Ovary (tissue), 9 donors: ENCODE data around the gene LEMD1. TPM values are rescaled to one million over a fixed set of nuclear protein-coding genes. Genes with fewer than 3 reads are reported as not detected.

Source experiments
- DNase-seq, 5 donors: peaks; one replicate each; pipeline ENCODE4 v3.0.0-alpha.2; 2019 to 2020
- H3K27ac ChIP-seq, 2 donors: fragments of 200-600 bp; one replicate each; pipeline versions ENCODE4 v1.5.1 to v1.8.0; 2019 to 2022
- H3K27me3 ChIP-seq: fragments of 200-600 bp; one replicate; pipeline ENCODE4 v1.8.0; 2022
- H3K36me3 ChIP-seq: fragments of 200-600 bp; sonication (generic); one replicate; pipeline ENCODE4 v1.5.1; 2019
- H3K4me1 ChIP-seq: one replicate; pipeline ENCODE4 v1.8.1; 2013; ENCODE audit warnings: mild to moderate bottlenecking, moderate library complexity; ENCODE audit not compliant: insufficient read depth
- H3K4me3 ChIP-seq: fragments of 200-600 bp; sonication (generic); one replicate; pipeline ENCODE4 v1.5.1; 2017
- H3K9me3 ChIP-seq, 2 donors: fragments of 200-600 bp in 1 of 2; sonication (generic) in 1 of 2; one replicate each; pipeline versions ENCODE4 v1.5.1 to v1.8.1; 2013 to 2019; ENCODE audit warnings: mild to moderate bottlenecking in 1 of 2, moderate library complexity in 1 of 2
- EP300 ChIP-seq: sonication (generic); formaldehyde crosslinking; IDR thresholded peaks from one replicate; pipeline ENCODE4 v1.6.1; 2017; ENCODE audit warnings: antibody characterized with exemption
- POLR2A ChIP-seq: fragments of 450-650 bp; IDR thresholded peaks from one replicate; pipeline ENCODE4 v1.6.1; 2017; ENCODE audit warnings: antibody characterized with exemption, mild to moderate bottlenecking, moderate library complexity
- WGBS, 3 donors: extraction: QIAGEN DNeasy Blood & Tissue Kit in 1 of 3; methylation state at CpG; one replicate each; pipeline versions ENCODE4 v1.1.5 to v1.1.7; 2013 to 2017; 5-methylcytosine and 5-hydroxymethylcytosine counted together
- intact Hi-C, 4 donors: fragments of 100-400 bp; cut with DNase I; formaldehyde crosslinking; loops; one replicate each; pipeline versions ENCODE4 v1.11.0 to v1.15.1; 2022 to 2023
- polyA plus RNA-seq, 2 donors: library from polyadenylated mRNA; stranded (reverse); fragments of 200-250 nt in 1 of 2; fragments of 350-450 nt in 1 of 2; fragmentation: Illumina TruSeq in 1 of 2; extraction: RNeasy Lipid Tissue Mini Kit (QIAGEN cat#74804) in 1 of 2; gene quantifications; one replicate each; pipeline ENCODE4 v1.2.3, GENCODE V29; 2013 to 2014
- total RNA-seq, 7 donors: library from RNA; depleted of rRNA in 2 of 7; stranded (reverse); fragments of >200 nt in 2 of 7; fragmentation: NEBNext Ultra II Directional in 3 of 7; extraction: Animal tissue kit (Norgen Biotek cat#: 25700) in 3 of 7; gene quantifications; one replicate each; pipeline versions ENCODE4 v1.1.0 to v1.2.4, GENCODE V29; 2016 to 2023
- TF ChIP-seq, protein P1 (sequence below), 3 donors: fragments of 450-650 bp in 2 of 3; fragments of 200-600 bp in 1 of 3; IDR thresholded peaks; one replicate each; pipeline versions ENCODE4 v1.5.1 to v1.8.0; 2016 to 2022; ENCODE audit warnings: antibody characterized with exemption in 3 of 3, mild to moderate bottlenecking in 1 of 3
- donor health status: DM: no; HTN: no; CAD: no; lungs with moderate emphysema.
- donor health status: DM: no; HTN: no; CAD: no.
- donor health status: Bipolar disorder and iron deficiency.
- donor health status: DM: yes; HTN: yes; CAD: no.
- donor health status: DM: no; HTN: no; CAD: no.
- donor health status: DM: yes; HTN: yes; CAD: no.

Gene LEMD1
- total and polyA plus RNA-seq, 9 donors: 0.43 to 7.0 (median 0.97) TPM; not detected in 1

DNA sequence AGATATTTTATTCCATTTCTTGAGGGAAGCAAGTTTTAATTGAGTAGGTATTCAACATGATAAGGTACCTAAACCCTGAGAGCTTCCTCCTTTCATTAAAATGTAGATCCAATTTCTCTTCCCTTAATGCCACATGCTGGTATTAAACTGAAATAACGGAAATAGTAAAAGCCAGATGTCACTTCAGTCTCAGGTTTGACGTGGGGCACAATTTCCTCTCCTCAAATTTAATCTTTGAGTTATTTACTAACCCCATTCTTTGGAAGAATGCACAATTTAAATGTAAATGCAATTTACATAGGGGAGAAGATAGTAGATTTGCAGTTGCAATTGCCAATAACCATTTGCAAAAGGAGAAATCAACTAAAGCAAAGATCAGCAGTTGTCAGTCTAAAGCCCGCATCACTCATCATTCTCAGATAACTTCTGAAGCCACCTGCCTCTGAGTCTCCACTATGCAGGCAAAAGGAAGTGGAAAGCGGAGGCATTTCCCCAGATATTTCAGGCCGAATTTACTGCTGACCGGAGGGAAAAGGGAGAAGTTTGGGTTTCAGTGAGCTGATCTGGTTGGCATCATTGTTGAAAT, 2.1 kb upstream of the LEMD1 start:
- H3K4me3 ChIP-seq: no peak overlapping the region
- intact Hi-C loops: no loop called here
- no peaks in the 10 kb centered on the region for H3K27me3 ChIP-seq
- TF ChIP-seq EP300 (no peak), POLR2A (no peak)
- WGBS, 3 donors: 87 to 93% (median 93%) methylated on average over 6 of the region's 6 CpGs
- no peak for DNase-seq
- H3K4me1 ChIP-seq: no peaks in the 10 kb centered on the region
- H3K27ac ChIP-seq: no peak overlapping the region
- H3K36me3 ChIP-seq: no peaks in the 10 kb centered on the region
- H3K9me3 ChIP-seq: no peaks in the 10 kb centered on the region

DNA sequence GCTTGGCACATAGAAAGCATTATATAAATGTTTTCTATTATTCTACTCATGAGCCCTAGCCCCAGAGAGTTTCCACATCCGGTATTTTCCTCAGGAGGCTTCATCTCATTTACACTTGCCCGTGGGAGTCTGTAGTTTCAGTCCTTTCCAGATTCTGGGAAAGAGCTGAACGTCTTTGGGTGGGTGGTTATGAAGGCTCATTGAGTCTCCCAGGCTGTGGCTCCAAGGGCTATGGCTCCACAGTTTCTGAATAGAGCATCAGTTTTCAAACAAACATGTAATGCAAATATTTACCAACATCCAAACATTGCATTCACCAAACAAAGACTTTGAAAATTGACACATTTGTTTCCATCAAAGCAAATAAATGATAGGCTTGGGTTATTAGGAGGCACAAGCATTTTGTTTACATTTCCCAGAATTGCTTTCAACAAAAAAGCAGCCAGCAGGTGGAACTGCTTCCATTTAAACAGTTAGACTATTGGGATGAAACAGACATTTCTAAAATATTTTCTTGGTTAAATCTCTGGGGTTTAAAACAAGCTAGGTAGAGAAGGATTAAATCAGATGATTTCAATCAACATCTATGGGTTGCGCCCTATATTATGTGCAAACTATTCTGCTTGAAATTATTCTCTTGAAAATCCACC, 1.3 kb upstream of the LEMD1 start:
- WGBS, 3 donors: 50 to 51% (median 51%) methylated on average over 4 of the region's 4 CpGs
- Histone ChIP-seq H3K9me3 (no peaks in the 10 kb centered on the region), H3K27me3 (no peaks in the 10 kb centered on the region), H3K4me3 (no peak overlapping the region), H3K27ac (no peak overlapping the region), H3K36me3 (no peaks in the 10 kb centered on the region), H3K4me1 (no peaks in the 10 kb centered on the region)
- no peak for DNase-seq
- TF ChIP-seq, protein P1, sequence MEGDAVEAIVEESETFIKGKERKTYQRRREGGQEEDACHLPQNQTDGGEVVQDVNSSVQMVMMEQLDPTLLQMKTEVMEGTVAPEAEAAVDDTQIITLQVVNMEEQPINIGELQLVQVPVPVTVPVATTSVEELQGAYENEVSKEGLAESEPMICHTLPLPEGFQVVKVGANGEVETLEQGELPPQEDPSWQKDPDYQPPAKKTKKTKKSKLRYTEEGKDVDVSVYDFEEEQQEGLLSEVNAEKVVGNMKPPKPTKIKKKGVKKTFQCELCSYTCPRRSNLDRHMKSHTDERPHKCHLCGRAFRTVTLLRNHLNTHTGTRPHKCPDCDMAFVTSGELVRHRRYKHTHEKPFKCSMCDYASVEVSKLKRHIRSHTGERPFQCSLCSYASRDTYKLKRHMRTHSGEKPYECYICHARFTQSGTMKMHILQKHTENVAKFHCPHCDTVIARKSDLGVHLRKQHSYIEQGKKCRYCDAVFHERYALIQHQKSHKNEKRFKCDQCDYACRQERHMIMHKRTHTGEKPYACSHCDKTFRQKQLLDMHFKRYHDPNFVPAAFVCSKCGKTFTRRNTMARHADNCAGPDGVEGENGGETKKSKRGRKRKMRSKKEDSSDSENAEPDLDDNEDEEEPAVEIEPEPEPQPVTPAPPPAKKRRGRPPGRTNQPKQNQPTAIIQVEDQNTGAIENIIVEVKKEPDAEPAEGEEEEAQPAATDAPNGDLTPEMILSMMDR (IDR thresholded peaks at IDR 0.05): no peak
- no peak for TF ChIP-seq POLR2A
- intact Hi-C loops: no loop called here

DNA sequence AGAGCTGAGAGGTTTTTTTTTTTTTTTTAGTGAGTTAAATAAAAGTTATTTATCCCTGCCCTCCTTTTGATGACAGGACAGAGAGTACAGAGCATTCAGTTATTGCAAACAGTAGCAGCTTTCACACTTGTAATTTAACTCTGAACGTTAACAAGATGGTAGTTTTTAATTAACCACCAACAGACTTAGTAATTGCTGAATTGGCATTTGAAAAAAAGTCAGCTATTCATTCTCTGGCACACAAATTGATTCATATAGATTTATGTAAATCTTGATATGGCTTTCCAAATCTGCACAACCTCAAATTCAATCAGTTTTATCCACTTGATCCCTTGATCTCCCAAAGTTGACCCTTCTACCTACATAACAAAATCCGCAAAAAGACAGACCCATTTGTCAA, 918 bp downstream of the LEMD1 start:
- no peak for DNase-seq
- intact Hi-C loops: no loop called here
- no peak for TF ChIP-seq EP300
- no peak for TF ChIP-seq POLR2A
- TF ChIP-seq, protein P1 (IDR thresholded peaks at IDR 0.05): no peak
- Histone ChIP-seq H3K9me3 (no peaks in the 10 kb centered on the region), H3K27ac (no peak overlapping the region), H3K36me3 (no peaks in the 10 kb centered on the region), H3K27me3 (no peaks in the 10 kb centered on the region), H3K4me3 (no peak overlapping the region), H3K4me1 (no peaks in the 10 kb centered on the region)
- 69 to 72% (median 71%) methylated on average over 2 of the region's 2 CpGs for WGBS, 3 donors

DNA sequence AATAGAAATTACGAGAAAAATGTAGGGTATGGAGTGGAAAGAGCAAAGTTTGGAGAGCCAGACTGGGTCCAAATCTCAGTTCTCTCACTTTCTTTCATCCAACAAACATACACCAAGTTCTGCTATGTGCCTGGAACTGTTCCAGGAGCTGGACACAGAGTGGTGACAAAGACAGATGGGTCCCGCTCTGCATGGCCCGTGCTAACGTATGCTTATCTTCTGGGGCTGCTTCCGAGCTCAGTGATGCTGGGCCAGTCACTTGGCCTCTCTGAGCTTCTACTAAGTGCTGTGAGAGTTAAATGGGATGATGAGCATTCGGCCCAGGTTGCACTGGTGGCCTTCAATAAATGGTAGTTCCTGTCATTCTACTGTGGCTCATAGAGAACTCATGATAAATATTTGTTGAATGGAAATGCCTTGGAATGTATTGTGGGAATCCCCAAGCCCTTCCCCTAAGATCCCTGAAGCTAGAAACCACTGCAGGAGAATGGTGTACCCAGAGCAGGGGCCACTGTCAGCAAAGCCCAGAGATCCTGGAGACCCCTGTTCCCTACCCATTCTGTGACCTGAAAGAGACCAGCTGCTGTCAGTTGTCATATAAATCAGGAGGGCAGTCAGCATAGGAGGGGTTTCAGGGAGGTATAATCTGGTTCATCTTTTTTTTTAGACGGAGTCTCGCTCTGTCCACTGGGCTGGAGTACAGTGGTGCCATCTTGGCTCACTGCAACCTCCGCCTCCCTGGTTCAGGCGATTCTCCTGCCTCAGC, 3.8 kb downstream of the LEMD1 start:
- no peaks in the 10 kb centered on the region for H3K9me3 ChIP-seq
- no peak overlapping the region for H3K4me3 ChIP-seq
- H3K27me3 ChIP-seq: no peaks in the 10 kb centered on the region
- TF ChIP-seq POLR2A (no peak), EP300 (no peak)
- no peak overlapping the region for H3K27ac ChIP-seq
- no peaks in the 10 kb centered on the region for H3K36me3 ChIP-seq
- DNase-seq: no peak
- H3K4me1 ChIP-seq: no peaks in the 10 kb centered on the region
- intact Hi-C loops: loop anchor here in 1 of 4 donors (10.0 kb wide), 1 partner anchor 57 kb away; no protein-coding TSS in a partner anchor
- 88 to 93% (median 92%) methylated on average over 10 of the region's 10 CpGs for WGBS, 3 donors

DNA sequence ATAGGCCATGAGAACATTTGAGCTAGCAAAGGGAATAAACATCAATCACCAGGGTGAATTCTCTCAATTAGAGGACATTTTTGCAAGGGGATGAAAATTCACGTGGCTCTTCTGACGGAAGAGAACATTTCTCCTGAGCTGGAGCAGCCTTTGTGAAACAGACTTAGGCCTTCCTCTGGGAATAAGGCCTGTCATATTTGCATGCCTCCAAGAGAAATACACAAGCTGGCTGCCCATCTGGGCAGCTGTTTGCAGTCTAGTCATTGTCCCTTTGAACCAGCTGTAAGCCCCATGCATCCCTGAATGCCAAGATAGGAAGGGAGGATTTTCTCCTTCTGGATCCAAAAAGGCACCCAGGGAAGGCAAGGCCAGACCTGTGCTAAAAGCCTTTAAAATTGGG, 5.5 kb downstream of the LEMD1 start:
- TF ChIP-seq, protein P1 (IDR thresholded peaks at IDR 0.05): no peak
- TF ChIP-seq POLR2A: no peak
- no peak for TF ChIP-seq EP300
- DNase-seq: no peak
- Histone ChIP-seq H3K4me1 (no peaks in the 10 kb centered on the region), H3K4me3 (no peak overlapping the region), H3K27ac (no peak overlapping the region), H3K27me3 (no peaks in the 10 kb centered on the region), H3K9me3 (no peaks in the 10 kb centered on the region), H3K36me3 (no peaks in the 10 kb centered on the region)
- 52 to 54% (median 53%) methylated on average over 2 of the region's 2 CpGs for WGBS, 3 donors
- intact Hi-C loops: loop anchor here in 1 of 4 donors (10.0 kb wide), 1 partner anchor 58 kb away; no protein-coding TSS in a partner anchor
